ENCODE measurements around the gene BCL2L1. TPM values are rescaled to one million over a fixed set of nuclear protein-coding genes. Genes with fewer than 3 reads are reported as not detected.
A peak's percentile ranks its signal among the peaks of the same experiment; 100 is the strongest.

Gene BCL2L1
- total RNA-seq, 1 experiment from 2014 or later = 226 TPM

DNA sequence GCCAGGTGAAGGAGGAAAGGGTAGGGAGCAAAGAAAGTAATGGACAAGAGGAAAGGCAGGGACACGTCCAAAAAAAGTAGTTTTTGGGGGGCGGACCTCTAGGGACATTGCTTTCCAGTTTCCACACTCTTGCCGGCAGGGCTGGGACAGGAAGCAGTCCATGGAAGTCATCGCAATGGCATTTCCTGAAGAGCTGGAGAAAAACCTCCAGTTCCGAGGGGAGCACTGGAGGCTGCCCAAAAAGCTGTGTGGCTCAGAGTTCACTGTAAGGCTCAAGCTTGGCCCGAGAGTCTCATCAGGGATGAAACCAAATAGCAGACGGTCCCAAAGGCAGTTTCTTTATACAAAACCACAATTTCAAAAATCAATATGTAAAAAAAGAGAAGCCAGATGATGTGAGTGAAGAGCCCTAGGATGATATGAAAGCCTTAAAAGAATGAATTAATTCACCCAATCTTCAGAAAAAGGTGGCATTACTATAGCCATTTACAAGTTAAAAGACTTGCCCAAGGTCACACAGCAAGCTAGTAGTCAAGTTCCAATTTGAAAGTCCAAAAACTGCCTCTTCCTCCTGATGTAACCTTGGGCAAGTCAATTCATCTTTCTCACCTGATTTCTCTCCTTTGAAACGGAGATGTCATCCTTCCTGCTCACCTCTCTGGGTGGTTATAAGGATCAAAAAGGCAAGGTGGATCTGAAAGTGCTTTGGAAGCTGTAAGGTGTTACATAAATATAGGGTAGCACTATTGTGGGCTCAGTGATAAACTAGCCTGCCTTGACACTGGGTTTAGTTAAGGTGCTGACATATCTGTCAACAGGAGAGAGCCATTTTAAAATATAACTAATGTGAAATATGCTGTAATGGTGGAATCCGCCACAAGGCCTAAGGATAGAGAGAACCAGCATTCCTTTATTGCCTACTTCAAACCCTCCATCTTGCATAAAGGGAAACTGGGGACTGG is 9.1 kb downstream of the BCL2L1 start (continued):
- no peak for TF ChIP-seq REST (IDR thresholded peaks at IDR 0.05; ENCODE audit: low read depth)
- TF ChIP-seq CBX3 (IDR thresholded peaks at IDR 0.05; ENCODE audit: low read depth) = 0 out of 2 replicates have a peak, but pooled peaks have one; percentile 69

- ATAC-seq = peak; percentile 78
- RAD21 ChIA-PET (ENCODE audit: low non-redundant PET in 1 of 2, low total read pairs in 2 of 2, uncharacterized antibody in 2 of 2, unreplicated experiment in 2 of 2) = no interaction called here
- no peak for TF ChIP-seq CBX3 (IDR thresholded peaks at IDR 0.05; ENCODE audit: low read depth)
- TF ChIP-seq REST (IDR thresholded peaks at IDR 0.05; ENCODE audit: low read depth) = no peak
- no peak for TF ChIP-seq YY1 (IDR thresholded peaks at IDR 0.05; ENCODE audit: extremely low read depth, insufficient replicate concordance, low read depth, low read length)
- TF ChIP-seq POLR2AphosphoS5 (IDR thresholded peaks at IDR 0.05; ENCODE audit: low read depth, low read length) = peak; percentile 70
- TF ChIP-seq EZH2 (IDR thresholded peaks at IDR 0.05) = no peak
- TF ChIP-seq, protein P1, sequence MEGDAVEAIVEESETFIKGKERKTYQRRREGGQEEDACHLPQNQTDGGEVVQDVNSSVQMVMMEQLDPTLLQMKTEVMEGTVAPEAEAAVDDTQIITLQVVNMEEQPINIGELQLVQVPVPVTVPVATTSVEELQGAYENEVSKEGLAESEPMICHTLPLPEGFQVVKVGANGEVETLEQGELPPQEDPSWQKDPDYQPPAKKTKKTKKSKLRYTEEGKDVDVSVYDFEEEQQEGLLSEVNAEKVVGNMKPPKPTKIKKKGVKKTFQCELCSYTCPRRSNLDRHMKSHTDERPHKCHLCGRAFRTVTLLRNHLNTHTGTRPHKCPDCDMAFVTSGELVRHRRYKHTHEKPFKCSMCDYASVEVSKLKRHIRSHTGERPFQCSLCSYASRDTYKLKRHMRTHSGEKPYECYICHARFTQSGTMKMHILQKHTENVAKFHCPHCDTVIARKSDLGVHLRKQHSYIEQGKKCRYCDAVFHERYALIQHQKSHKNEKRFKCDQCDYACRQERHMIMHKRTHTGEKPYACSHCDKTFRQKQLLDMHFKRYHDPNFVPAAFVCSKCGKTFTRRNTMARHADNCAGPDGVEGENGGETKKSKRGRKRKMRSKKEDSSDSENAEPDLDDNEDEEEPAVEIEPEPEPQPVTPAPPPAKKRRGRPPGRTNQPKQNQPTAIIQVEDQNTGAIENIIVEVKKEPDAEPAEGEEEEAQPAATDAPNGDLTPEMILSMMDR (IDR thresholded peaks at IDR 0.05 in 2 of 3, conservative IDR thresholded peaks at IDR 0.05 in 1 of 3; ENCODE audit: borderline replicate concordance in 1 of 3, insufficient read depth in 1 of 3, low read depth in 2 of 3, low read length in 2 of 3) = no peak
- TF ChIP-seq ZFX (IDR thresholded peaks at IDR 0.05) = no peak
- peak; percentile 80 for TF ChIP-seq JUND (IDR thresholded peaks at IDR 0.05)
- TF ChIP-seq SIN3A (IDR thresholded peaks at IDR 0.05; ENCODE audit: low read depth) = peak; percentile 69
- TF ChIP-seq, protein P2, sequence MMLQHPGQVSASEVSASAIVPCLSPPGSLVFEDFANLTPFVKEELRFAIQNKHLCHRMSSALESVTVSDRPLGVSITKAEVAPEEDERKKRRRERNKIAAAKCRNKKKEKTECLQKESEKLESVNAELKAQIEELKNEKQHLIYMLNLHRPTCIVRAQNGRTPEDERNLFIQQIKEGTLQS (IDR thresholded peaks at IDR 0.05) = no peak
Observed at GRCh38 chr20:31712564-31713311, 9.9 kb downstream of the BCL2L1 start.

More at GRCh38 chr20:31712564-31713311, 9.9 kb downstream of the BCL2L1 start:
- Histone ChIP-seq H3K4me1 (ENCODE audit: control insufficient read depth in 1 of 2, insufficient read depth in 2 of 2, low read length in 2 of 2) (peaks cover 91 to 99% of the 10 kb centered on the region in 2 experiments), H2AFZ (ENCODE audit: low read depth, low read length, poor library complexity, severe bottlenecking) (no peak overlapping the region), H3K4me2 (ENCODE audit: low read length) (peak overlapping the region; percentile 80), H3K27me3 (ENCODE audit: insufficient read depth, low read length) (no peaks in the 10 kb centered on the region), H3K4me3 (replicated peaks in 1 of 2; ENCODE audit: low read depth in 1 of 2, low read length in 2 of 2) (peak overlapping the region; percentile 5 to 46), H3K27ac (ENCODE audit: low read depth, low read length) (peak overlapping the region; percentile 98), H3K9ac (ENCODE audit: low read length) (peak overlapping the region; percentile 70), H3K9me2 (ENCODE audit: insufficient read depth) (no peaks in the 10 kb centered on the region), H4K20me1 (ENCODE audit: insufficient read depth) (no peaks in the 10 kb centered on the region), H3K79me2 (ENCODE audit: insufficient read depth, low read length) (peaks cover 100% of the 10 kb centered on the region), H3K9me3 (ENCODE audit: control insufficient read depth in 1 of 2, insufficient read depth in 1 of 2, low read depth in 1 of 2, low read length in 2 of 2) (no peaks in the 10 kb centered on the region), H3K36me3 (ENCODE audit: control insufficient read depth in 1 of 2, insufficient read depth in 2 of 2, low read length in 2 of 2) (peaks cover 9 to 74% of the 10 kb centered on the region in 2 experiments; a peak in 3 of 4 replicates)
- intact Hi-C loops (cut with micrococcal nuclease) = loop anchor here (1.0 kb wide), 1 partner anchor 8 kb away; no protein-coding TSS in a partner anchor
- BruUV-seq (replicated peaks) = no TSS peak
- ChIA-PET POLR2A (interaction anchor here (0.7 to 4.5 kb wide), 16 partner anchors 8 to 155 kb away, joined by 3 to 40 read pairs (median 4); partner anchors contain the start of genes BCL2L1 and ID1), CTCF (interaction anchor here (0.6 to 3.7 kb wide), 7 partner anchors 8 to 155 kb away, joined by 3 to 22 read pairs (median 3); no protein-coding TSS in a partner anchor)
- peak; percentile 92 for DNase-seq (ENCODE audit: low read depth, low spot score)

Measured in HCT116 (cell line).